ENCODE data around the gene ACACA.

The ACACA gene

GRCh38 chr17:37219876-37220606 is 186.6 kb downstream of the ACACA start:
- DNase-seq, result no peak

DNA sequence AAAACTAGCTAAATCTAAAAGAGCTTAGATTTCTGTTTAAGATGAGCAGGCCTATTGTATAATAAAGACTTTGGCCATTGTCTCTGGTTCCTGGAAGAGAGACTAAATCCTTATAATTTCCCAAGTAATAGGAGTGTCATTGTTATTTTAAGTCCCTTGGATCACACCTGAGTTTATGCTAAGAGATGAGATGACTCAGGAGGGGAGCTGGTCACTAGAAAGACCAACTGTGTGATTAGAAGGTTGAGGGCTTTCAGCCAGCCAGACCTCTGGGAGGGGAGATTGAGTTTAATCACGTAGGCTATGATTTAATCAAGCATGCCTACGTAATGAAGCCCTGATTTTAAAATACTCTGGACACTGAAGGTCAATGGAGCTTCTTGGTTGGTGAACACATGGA is 187.8 kb downstream of the ACACA start:
- DNase-seq, result no peak

DNA sequence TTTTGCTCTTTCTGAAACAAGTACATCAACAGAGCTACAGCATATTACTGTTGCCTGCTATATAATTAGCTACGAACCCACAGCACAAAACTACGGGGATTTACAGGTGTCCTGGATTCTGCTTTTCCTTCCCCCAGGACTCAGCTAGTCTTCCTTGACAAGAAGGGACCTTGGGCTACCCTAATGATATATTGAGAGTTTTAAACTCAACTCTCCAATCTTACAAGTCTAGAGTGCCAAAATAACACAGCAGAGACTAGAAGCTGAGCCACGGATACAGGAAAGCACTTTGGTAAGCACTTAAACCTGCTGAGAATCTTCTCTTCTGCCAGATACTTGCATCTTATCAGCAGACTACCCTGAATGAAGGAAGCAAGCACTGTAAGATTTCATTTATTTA is 192.2 kb downstream of the ACACA start:
- no peak for DNase-seq

DNA sequence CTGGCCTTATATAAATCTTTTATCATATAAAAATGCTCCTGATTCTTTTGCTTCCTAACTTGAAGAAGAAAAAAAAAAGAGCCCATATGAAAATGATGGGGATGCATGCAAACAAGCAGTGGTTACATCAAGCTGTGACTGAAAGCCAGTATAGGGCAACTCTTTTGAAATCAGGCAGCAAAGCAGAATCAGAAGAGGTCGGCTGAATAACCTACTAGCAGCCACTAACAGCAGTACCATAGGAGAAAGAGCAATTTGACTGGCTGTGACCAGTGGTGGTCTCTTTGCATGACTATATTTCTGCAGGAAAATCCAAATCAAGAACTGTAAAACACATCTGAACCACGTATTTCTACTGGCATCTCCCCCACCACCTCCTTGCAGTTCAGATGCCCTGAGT is 192.7 kb downstream of the ACACA start:
- no peak for DNase-seq

DNA sequence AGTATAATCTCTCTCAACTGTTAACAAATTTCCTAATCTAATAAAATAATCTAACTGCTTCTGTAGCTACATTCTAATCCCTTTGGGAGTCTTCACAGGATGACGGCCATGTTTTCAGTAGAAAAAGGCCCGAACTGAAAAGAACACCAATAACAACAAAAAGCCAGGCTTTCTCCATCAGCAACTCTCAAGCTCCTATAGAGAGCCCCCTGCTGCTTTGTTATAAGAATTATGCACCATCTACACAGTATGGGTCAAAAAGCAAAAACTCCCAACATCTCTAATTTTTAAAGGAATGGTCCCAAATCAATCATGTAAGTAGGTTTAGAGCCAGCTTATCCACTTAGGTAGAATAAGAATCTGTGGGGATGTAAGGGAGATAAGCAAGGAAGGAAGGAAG is 194.5 kb downstream of the ACACA start:
- no peak for DNase-seq

DNA sequence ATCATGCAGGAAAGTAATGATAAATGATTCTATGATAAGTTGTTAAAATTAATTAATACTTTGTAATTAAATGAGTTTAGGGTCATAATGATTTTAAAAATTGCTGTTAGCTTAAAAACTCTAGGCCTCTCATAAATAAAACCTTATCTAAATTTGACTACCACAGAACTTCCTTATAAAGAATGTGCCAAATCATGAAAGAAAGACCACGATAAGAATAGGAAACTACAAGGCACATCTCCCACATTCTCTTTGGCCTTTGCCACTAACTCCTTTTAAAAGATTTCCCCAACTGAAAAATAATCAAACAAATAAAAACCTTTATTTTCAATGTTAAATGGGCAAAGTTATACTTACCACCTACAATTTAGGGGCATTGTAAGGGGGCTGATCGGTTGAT is 195.5 kb downstream of the ACACA start:
- no peak for DNase-seq

GRCh38 chr17:37207103-37207502 is 199.5 kb downstream of the ACACA start:
- no peak for DNase-seq

GRCh38 chr17:37206299-37206698 is 200.3 kb downstream of the ACACA start:
- no peak for DNase-seq

DNA sequence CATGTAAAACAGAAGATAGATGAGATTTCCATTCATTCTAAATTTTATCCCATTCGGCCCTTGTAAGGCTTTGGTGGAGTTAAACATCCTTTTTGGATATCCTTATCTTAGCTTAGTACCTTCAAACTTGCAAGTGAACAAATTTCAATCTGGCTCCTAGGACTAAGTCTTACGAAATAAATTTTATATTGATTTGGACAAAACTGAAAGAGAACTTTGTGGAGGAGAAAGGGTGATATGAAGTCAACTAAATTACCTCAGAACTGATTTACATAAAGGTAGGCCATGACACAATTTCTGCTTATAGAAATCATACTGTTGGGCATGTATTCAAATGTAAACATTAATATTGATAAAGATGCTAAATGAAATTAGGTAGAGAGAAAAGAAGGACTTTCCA is 206.1 kb downstream of the ACACA start:
- DNase-seq, result no peak

GRCh38 chr17:37197336-37197735 is 209.3 kb downstream of the ACACA start:
- no peak for DNase-seq

- no peak for DNase-seq
These were observed 212.4 kb downstream of the ACACA start for GRCh38 chr17:37194208-37194607.

- no peak for DNase-seq
These were observed 215.4 kb downstream of the ACACA start for GRCh38 chr17:37191219-37191618.

DNA sequence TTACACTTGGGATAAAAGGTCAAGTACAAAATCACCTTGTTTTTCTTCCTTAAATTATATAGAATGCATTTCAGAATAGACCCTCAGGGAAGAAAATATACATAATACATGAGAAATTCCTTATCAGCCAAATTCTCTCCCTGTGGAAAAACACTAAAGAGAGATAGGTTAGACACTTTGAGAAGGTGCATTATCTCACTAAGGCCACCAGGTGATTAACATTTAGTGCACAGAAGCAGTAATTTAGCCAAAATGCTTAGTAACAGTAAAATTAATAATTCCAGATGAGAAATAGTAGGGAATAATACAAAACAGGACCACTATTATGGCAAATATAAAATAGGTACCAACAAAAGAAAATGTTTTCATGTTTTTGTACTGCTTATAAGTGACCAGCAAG is 216.1 kb downstream of the ACACA start:
- no peak for DNase-seq

DNA sequence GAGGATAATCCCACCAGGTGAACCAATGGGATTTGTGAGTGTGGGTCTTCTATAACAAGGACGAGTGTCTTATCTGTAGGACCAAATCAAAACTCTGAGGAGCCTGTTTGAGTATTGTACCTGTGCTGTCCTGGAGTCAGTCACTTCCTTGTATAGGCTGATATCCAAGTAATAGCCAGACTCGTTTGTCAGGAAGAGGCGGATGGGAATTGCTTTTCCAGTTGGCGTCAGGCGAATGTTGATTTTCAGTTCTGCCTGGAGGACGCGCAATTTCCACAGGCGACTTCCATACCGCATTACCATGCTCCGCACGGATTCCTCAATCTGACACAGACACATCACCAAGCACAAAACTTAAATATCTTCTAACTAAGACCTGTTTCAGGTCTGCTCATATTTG is 218.5 kb downstream of the ACACA start:
- DNase-seq, result no peak

- no peak for DNase-seq
These were observed 219.4 kb downstream of the ACACA start for GRCh38 chr17:37187262-37187661.

DNA sequence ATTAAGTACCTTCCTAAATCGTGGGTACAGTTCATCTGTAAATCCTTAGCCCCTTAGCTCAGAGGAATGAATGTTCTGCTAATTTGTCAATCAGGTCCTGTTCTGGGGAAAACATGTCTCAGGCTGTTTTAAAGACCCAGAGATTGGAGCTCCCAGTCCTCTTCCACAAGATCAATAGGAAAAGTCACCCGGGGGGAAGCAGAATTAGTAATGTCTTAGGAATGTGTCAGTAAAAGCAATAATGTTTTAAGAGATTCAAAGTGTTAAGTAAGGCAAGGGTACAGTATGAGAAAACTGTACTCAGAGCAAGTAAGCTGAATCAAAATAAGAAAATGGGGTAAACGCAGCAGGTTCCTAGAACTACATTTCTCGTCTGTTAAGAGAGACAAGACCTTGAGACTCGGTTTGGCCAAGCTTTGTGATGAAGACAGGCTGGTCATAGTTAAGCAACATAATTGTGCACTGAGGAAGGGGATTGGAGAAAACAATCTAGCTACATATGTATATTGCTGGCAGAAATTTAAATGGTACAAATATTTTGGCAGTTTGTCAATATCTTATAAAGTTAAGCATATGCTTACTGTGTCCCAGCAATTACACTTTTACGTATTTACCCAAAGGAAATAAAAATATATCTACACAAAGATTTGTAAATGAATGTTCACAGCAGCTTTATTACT is 223.7 kb downstream of the ACACA start:
- no peak for DNase-seq

DNA sequence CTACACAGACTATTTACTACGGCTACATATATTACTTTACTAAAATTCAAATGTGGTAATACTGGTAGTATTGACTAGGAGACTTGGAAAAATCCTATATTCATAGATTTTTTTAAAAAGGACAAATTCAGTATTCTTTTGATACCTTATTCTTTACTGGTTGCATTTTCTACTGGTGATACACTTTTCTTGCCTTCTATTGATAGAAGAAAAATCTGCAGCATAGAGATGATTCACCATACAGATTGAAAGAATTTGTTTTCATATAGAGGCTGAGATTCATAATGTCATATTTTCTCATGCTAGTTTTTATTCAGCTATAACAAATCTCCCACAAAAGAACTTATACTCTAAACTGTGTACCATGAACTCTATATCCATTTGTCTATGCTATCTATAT is 226.3 kb downstream of the ACACA start:
- DNase-seq, result no peak

DNA sequence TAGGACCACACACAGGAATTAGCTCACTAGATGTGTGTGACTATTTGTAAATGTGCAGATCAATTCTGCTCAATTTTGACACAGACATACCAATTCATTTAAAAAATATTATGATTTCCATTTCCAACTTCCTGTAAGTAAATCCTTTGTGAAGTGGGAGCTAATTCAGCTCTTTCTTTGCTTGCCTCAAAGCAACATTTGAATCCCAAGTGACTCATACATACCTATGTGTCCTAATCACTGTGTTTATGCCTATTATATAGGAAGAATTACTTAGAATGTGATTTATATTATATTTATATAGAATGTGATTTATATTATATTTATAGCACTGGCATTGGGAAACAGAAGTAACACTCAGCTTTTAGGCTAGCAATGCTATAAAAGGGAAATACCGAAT is 226.7 kb downstream of the ACACA start:
- no peak for DNase-seq

- no peak for DNase-seq
These were observed 229.3 kb downstream of the ACACA start for GRCh38 chr17:37177254-37177870.

DNA sequence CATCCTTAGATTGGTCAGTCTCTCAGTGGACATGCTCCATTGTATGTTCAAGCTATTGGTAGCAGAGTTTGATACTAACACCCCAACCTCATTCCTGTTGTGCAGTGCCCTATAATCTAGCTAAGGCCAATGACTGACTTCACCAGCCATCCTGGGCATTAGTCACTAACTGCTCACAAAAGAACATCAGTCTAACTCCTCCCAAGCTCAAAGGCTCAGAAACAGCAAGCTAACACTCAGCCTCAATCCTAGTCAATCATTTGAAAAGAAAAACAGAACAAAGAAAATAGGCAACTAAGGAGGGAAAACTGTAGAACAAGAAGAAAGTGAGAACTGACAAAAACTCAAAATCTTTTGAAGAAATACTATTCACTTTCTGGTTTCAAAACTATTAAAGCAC is 229.9 kb downstream of the ACACA start:
- no peak for DNase-seq

DNA sequence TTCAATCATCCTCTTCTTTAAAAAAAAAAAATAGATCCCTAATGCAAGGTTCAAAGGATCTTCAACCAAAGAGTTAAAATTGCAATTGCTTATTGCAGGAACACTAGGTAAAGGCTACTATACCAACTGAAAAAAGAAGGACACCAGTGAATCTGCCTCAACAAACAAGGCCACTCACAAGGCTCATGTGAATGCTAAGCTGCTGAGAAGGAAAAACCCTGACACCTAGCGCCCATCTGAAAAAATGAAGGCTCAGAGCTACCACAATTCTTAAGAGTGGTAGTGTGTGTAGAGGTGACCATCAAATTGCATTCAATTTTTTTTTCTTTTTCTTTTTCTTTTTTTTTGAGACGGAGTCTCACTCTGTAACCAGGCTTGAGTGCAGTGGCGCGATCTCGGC is 232.4 kb downstream of the ACACA start:
- no peak for DNase-seq

- DNase-seq, result no peak
These were observed 235.7 kb downstream of the ACACA start for GRCh38 chr17:37170881-37171425.

DNA sequence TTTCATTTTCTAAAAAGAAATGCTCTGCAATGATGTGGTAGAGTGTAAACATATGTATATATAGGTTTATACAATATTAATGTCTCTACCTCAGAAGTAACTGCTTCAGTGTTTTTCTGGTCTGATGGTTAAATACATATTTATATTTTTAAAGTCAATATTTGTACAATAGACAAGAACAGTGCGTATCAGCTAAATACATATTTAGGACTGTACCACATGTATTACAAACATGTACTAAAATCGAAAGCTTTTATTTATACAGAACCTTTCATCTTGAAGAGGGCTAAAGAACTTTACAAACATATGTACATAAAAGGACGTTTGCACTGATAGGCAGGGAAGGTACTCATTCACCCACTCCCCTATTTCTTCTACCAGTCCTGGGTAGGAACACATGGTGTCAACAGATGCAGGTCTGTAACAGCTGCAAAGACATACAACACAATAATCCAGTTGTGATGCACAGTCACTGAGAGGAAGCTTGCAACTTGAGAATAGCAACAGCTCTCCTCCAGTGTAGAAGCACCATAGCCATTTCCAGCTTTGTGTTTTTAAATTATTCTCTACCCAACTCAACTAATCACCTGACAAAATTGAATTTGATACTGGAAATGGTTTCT is 237.8 kb downstream of the ACACA start:
- DNase-seq, result no peak

- no peak for DNase-seq
These were observed 238.9 kb downstream of the ACACA start for GRCh38 chr17:37167756-37168155.

Measured in activated CD4-positive, alpha-beta T cell treated with anti-CD3 and anti-CD28 coated beads, Interleukin-2, amount 50 U/mL, for 48 hours (primary cell).